ENCODE measurements around the gene COBL.

Gene COBL

GRCh38 chr7:51186531-51186930 lies 130.1 kb downstream of the COBL start:
- DNase-seq = no peak

- DNase-seq = no peak
Observed at GRCh38 chr7:51182636-51183166, 133.9 kb downstream of the COBL start.

GRCh38 chr7:51180092-51180491 lies 136.5 kb downstream of the COBL start:
- DNase-seq = no peak

- DNase-seq = no peak
Observed at GRCh38 chr7:51175992-51176388, 140.6 kb downstream of the COBL start.

- DNase-seq = no peak
Observed at GRCh38 chr7:51175316-51175991, 141.2 kb downstream of the COBL start.

- no peak for DNase-seq
Observed at GRCh38 chr7:51165337-51165736, 151.3 kb downstream of the COBL start.

- DNase-seq = peak; percentile 65
Observed at GRCh38 chr7:51162724-51163329, 153.8 kb downstream of the COBL start.

GRCh38 chr7:51161937-51162336 lies 154.7 kb downstream of the COBL start:
- DNase-seq = no peak

GRCh38 chr7:51160990-51161615 lies 155.5 kb downstream of the COBL start:
- peak; percentile 59 for DNase-seq

- no peak for DNase-seq
Observed at GRCh38 chr7:51160411-51160810, 156.2 kb downstream of the COBL start.

- DNase-seq = no peak
Observed at GRCh38 chr7:51158742-51159445, 157.7 kb downstream of the COBL start.

- DNase-seq = no peak
Observed at GRCh38 chr7:51158211-51158610, 158.4 kb downstream of the COBL start.

- DNase-seq = no peak
Observed at GRCh38 chr7:51154201-51154600, 162.4 kb downstream of the COBL start.

GRCh38 chr7:51152706-51153200 lies 163.9 kb downstream of the COBL start:
- DNase-seq = no peak

- DNase-seq = no peak
Observed at GRCh38 chr7:51151455-51151854, 165.2 kb downstream of the COBL start.

- DNase-seq = no peak
Observed at GRCh38 chr7:51150193-51150592, 166.4 kb downstream of the COBL start.

- DNase-seq = no peak
Observed at GRCh38 chr7:51148216-51148615, 168.4 kb downstream of the COBL start.

- DNase-seq = no peak
Observed at GRCh38 chr7:51146816-51147586, 169.6 kb downstream of the COBL start.

GRCh38 chr7:51144178-51144577 lies 172.4 kb downstream of the COBL start:
- no peak for DNase-seq

GRCh38 chr7:51142741-51143385 lies 173.7 kb downstream of the COBL start:
- no peak for DNase-seq

- no peak for DNase-seq
Observed at GRCh38 chr7:51141451-51142003, 175.1 kb downstream of the COBL start.
